ENCODE data around the gene ZNF345.

ZNF345 gene

DNA sequence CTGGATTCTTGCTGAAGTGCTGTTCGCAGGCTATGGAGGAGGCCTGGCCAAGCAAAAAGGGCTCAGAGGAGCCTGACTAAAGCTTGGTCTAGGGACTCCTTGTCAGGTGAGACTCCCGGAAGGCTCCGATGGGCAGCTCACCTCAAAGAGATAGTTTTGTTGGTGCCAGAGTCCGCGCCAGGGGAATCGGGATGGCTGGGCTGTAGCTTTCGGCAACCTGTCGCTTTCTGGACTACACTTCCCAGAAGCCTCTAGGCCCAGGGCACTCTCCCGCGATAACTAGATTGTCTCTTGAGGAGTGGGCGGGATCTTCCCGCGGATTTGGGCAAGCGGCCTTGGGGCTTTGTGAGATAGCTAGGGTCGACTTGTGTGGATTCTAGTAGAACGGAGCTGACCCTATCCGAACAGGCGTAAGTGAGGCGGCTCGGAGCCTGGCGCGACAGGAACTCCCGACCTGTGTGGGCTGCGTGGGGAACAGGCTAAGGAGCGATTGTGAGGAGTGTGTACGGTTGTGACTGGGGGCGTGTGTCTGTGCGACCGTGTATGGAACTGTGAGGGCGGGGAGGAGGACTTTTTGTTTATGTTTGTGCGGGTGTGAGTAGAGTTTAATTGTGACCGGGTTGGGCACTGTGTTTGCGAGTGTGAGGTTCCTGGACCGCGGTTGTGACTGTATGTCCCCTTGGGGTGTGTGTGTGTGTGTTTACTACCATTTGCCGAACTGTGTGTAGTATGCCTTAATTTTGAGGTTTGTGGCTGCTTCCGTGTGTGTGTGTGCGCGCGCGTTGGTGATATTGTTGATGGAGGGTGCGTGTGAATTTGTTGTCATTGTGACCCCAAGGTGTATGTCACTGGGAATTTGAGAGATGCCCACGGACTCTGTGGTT is at the start of gene ZNF345:
Gene ZNF345, plus strand, starts transcription at position 318 of the 884 bp plus-strand sequence. CDS start 25,955 bp downstream, outside the sequence.
- peak; percentile 96 for DNase-seq (ENCODE audit: low spot score)

DNA sequence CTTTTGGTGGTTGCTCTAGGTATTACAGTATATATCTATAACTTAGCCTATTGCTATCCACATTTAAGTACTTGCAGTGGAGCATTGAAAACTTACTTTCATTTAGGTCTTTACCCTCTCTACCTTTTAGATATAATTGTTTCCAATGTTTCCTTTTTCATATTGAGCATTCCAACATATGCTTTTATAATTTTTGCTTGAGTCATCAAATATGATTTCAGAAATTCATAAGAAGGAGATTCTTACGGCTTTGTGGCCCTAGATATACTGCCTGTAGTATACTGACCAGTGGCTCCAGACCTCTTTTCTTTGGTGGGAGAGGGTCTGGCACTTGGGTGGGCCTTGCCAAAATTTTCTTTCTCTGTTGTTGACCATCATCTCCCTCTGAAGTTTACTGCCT is 45.3 kb upstream of the ZNF345 start:
- no peak for DNase-seq (ENCODE audit: low spot score)

DNA sequence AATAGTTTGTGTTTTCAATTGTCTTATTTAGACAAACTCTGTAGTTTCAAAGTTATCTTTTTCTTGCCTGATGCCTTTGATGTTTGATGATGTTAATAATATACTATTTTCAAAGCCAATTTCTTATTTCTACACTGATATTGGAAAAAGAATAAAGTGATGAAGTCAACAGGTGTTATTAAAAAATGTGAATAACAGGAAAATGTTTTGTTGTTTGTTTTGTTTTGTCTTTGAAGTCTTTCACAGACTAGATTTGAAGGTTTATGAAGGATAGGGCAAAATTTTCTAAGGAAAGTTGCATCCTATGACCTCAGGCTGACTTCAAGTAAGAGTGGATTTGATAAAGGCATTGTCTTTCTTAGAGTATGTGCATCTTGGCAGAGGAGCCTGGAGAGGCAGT is 43.6 kb upstream of the ZNF345 start:
- DNase-seq (ENCODE audit: low spot score), result no peak

DNA sequence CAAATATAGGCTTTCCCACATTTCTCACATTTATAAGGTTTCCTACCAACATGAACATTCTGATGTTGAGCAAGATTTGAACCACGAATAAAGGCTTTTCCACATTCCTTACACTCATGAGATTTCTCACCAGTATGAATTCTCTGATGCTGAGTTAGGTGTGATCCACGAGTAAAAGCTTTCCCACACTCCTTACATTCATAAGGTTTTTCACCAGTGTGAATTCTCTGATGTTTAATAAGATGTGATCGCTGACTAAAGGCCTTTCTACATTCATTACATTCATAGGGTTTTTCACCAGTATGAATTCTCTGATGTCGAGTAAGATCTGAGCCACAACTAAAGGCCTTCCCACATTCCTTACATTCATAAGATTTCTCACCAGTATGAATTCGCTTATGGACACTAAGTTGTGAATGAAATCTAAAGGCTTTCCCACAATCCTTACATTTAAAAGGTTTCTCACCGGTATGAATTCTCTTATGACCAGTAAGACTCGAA is 31.5 kb upstream of the ZNF345 start:
- no peak for DNase-seq (ENCODE audit: low spot score)

GRCh38 chr19:36821758-36822157 is 28.9 kb upstream of the ZNF345 start:
- DNase-seq (ENCODE audit: low spot score), result no peak

GRCh38 chr19:36833430-36833829 is 17.2 kb upstream of the ZNF345 start:
- no peak for DNase-seq (ENCODE audit: low spot score)

DNA sequence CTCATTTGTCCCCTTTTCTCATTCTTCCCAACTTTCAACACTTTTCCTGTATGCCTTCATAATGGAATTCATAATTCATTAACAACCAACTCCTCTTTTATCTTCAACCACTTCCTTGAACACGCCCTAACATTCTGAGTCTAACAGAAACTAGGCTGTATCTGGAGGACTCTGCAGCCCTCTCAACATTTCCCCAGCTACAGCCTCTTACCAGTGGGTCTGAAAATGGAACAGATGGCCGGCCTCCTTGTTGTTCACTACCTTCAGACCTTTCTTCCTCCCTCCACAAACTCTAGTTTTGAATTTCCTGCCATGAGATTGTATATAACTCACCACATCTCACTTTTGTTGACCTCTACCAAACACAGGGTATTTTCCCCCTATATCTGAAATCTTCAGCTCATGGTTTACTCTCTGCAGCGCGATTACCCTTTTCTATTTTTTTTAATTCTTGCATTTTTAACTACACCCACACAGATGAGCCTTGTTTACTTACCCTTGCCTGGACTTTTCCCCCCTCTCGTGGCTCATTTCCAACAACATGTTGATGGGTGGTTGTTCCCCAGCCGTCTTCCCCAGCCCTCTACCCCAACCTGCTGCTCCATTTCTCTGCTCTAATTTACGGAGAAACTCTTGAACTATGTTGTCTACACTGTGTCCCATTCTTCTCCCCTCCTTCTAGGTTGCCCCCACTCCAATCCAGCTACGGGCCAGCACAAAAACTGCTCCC is 13.3 kb upstream of the ZNF345 start:
- DNase-seq (ENCODE audit: low spot score), result no peak

GRCh38 chr19:36837906-36838783 is 12.5 kb upstream of the ZNF345 start, which contains the start of gene ZNF790:
ZNF790 (minus strand) TSS chr19:36838387; CDS start chr19:36825619, 12,768 bp downstream.
- DNase-seq (ENCODE audit: low spot score), result peak; percentile 94

GRCh38 chr19:36838784-36839324 is 11.8 kb upstream of the ZNF345 start:
- no peak for DNase-seq (ENCODE audit: low spot score)

DNA sequence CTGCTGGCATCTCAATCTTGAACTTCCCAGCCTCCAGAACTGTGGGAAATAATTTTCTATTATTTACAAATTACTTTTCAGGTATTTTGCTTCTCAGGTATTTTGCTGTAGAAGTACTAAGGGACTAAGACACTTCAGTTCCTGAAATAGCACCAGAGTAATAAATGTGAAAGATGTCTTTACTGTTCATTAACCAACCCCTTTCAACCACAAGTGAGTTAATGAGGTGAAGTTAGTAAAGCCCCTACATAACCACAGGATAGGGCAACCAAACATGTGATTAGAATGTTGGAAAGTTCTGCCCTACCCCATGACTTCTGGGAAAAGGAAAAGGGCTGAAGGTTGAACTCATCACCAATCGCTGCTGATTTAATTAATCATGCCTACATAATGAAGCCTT is 2.7 kb upstream of the ZNF345 start:
- no peak for DNase-seq (ENCODE audit: low spot score)

DNA sequence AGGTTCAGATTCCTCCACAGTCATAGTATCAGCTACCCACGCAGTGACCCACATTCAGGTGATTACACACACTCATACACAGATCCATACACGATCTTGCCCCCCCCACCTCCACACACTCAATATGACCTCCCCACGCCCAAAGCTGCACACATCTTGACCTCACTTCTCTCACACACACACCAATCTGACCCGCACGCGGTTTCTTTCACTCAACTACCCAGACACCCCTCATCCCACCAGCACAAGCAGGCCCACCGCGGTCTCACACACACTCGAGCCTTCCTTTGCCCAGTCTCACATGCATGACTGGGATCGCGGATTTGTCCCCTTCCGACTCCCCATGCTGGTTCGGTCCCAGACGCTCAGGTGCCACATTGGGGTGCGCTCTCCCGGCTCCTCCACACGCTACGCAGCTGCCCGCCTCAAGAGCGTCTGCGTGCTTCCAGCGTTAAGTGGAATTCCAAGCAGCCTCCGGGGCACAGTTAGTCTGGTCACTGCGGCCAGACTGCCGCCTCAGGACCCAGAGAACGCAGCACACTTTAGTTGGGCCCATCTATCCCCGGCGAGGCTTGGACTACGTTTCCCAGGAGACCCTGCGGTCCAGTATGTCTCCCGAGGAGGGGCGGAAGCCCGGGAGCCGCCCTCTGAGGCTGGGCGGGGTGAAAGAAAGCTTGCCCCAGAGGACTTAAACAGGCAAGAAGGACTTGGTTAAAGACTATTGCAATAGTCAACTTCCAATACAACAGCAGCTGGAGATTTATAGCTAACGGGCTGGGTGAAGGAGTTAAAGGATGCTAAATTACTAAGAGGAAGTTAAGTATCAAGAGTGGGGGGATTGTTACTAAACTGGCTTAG is 746 bp upstream of the ZNF345 start:
- DNase-seq (ENCODE audit: low spot score), result peak; percentile 93

DNA sequence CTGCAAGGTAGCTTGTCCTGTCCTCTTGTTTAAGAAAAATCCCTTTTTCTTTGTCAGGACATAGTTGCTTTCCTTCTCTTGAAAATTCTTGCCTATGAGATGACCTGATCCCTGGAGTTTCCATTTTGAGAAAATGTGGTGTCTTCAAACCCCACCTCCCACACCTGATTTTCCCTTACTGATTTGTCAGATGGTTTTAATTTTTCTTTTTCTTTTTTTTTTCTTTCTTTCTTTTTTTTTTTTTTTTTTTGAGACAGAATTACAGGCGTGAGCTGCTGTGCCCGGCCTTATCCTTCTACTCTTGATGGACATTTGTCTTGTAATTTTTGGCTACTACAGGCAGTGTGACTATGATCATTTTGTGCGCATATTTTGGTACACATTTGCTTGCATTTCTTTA is 1.2 kb downstream of the ZNF345 start:
- DNase-seq (ENCODE audit: low spot score), result no peak

GRCh38 chr19:36876993-36877938 is 26.6 kb downstream of the ZNF345 start:
- DNase-seq (ENCODE audit: low spot score), result no peak

GRCh38 chr19:36891768-36892357 is 41.2 kb downstream of the ZNF345 start:
- no peak for DNase-seq (ENCODE audit: low spot score)

GRCh38 chr19:36894849-36895383 is 44.2 kb downstream of the ZNF345 start:
- no peak for DNase-seq (ENCODE audit: low spot score)

DNA sequence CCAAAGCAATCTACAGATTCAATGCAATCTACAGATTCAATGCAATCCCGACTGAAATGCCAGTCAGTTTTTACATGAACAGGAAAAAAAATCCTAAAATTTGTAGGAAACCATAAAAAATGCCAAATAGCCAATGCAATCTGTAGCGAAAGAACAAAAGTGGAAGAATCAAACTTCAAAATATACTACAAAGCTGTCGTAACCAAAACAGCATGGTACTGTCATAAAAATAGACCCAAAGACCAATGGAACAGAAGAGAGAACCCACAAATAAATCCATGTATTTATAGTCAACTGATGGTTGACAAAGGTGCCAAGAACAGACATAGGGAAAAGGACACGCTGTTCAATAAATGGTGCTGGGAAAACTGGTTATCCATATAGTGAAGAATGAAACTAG is 47.7 kb downstream of the ZNF345 start:
- DNase-seq (ENCODE audit: low spot score), result no peak

GRCh38 chr19:36915992-36916830 is 65.5 kb downstream of the ZNF345 start, which contains the start of the genes ZNF568 and ZNF829:
ZNF568 (plus strand) TSS chr19:36916332; CDS start chr19:36922771, 6,439 bp downstream.
ZNF829 (minus strand) TSS chr19:36916291; CDS start chr19:36915167, 1,124 bp downstream.
- DNase-seq (ENCODE audit: low spot score), result peak; percentile 85

DNA sequence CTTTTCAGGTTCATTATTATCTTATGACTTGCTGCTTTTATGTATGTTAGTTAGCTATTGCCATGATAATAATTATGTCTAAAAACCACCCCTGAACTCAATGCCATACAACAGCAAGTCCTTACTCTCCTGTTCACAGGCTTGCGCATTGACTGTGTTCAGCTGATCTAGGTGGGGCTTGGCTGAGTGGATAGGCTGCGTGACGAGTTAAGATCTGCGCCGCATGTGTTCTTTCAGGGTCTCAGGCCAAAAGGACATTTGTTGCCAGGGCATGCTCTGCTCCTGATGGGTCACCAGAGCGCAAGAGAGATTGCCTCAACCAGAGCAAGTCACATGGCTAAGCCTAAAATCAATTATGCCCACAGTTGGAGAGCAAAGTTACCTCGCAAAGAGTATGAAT is 66.3 kb downstream of the ZNF345 start:
- peak; percentile 19 for DNase-seq (ENCODE audit: low spot score)
